HG03520 (cell line): ENCODE measurements around the gene ZNF148.
A peak's percentile ranks its signal among the peaks of the same experiment; 100 is the strongest.
"Not testable (repeated sequence)": the region's sequence is repeated elsewhere in the genome, so short reads cannot be mapped to it uniquely, and the experiment has no call there.

Source experiments
- ATAC-seq: cut with Tn5 transposase; IDR thresholded peaks from one replicate; pipeline ENCODE4 v1.9.1; 2021; ENCODE audit warnings: mild to moderate bottlenecking, moderate library complexity; ENCODE audit not compliant: unreplicated experiment

The ZNF148 gene, protein sequence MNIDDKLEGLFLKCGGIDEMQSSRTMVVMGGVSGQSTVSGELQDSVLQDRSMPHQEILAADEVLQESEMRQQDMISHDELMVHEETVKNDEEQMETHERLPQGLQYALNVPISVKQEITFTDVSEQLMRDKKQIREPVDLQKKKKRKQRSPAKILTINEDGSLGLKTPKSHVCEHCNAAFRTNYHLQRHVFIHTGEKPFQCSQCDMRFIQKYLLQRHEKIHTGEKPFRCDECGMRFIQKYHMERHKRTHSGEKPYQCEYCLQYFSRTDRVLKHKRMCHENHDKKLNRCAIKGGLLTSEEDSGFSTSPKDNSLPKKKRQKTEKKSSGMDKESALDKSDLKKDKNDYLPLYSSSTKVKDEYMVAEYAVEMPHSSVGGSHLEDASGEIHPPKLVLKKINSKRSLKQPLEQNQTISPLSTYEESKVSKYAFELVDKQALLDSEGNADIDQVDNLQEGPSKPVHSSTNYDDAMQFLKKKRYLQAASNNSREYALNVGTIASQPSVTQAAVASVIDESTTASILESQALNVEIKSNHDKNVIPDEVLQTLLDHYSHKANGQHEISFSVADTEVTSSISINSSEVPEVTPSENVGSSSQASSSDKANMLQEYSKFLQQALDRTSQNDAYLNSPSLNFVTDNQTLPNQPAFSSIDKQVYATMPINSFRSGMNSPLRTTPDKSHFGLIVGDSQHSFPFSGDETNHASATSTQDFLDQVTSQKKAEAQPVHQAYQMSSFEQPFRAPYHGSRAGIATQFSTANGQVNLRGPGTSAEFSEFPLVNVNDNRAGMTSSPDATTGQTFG

DNA sequence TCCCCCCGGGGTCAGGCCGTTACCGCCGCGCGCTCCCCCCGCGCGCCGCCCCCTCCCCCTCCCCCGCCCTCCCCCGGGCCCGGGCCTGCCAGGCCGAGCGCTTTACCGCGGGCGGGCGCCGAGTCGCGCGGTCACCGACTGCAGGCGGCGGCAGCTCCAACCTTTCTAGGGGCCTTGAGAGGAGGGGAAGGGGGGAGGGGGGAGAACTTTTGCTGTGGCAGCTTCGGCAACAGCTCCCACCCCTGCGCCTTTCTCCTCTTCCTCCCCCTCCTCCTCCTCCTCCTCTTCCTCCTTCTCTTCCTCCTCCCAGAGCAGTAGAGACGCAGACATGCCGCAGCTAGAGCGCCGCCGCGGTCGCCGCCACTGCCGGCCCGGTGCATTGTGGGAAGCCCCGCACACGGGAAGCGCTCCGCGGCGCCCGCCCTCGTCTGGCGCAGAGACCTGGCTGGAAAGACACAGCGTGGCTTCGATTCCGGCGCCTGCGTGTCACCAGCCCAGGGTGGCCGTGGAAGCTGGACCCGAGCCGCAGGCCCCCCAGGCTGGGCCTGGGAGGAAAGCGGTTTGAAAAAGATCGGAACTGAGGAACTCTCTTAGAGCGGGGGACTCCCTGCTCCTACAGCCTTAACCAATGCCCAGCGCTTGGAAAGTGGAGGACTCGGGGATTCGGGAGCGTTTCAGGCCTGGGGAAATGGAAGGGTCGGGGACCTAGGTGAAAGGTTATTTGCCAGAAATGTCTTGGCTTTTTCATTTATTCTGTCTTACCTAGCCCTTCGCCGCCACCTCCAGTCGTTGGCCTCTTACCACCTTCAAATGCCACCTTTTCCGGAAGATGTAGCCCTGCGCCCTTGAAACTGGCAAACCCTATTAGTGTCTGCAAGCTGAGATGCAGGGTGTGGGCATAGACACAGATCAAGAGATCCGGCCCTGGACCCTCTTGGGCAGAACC lies at the start of gene ZNF148:
Gene ZNF148 (minus strand): TSS at position 330 of the 946 bp plus-strand sequence. CDS start 61,685 bp downstream, outside the sequence.
- ATAC-seq: peak; percentile 79

DNA sequence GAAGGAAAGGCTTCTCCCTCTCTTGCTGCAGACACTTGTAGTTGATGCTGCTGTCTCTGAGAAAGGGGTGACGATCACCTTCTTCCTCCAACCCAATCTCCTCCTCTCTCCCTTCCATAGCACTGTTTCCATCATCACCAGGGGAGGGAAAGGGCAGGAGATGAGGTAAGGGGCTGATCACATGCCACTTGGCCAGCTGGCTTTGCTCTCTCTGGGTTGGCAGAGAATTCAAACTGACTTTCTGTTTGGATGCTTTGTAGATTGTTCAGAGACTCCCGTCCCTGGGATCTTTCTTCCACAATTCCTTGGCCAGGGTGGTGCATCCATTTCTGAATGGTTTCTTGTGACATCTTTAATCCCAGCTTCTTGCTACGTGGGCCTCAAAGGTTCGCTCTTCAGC lies 43.2 kb upstream of the ZNF148 start:
- ATAC-seq: no peak

DNA sequence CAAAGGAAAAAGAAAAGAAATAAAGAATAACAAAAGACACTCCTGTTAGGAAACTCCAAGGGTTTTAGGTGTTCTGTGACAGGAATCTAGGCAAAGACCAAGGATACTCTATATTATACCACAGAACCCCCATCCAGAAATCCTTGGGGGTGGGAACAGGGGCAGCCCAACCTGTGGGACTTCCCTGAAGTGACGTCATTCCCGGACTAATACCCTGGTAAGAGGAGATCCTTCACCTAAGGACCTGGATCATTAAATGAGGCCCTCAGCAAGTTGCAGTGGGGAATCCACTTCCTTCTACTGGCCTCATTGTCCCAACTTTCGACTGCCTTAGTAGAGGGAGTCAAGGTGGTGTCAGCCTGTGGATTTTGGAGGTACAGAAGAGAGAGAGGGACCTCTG lies 41.1 kb upstream of the ZNF148 start:
- ATAC-seq: no peak

DNA sequence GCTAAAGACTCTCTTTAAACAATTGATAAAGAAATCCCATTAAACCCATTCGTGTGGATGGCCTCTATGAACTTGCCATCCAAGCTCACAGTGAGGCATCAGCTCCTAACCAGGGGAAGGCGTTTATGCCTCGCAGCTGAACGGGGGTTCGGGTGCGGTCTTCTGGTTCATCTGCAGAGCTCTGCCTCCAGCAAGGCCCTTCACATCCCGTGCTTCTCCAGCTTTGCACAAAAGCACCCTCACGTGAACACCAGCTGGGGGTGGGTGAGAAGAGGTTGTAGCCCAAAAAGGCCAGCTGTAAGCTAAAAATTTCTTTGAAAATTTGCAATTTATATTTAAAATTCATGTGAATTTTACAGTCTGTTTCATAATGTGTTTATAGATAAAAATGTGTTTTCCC lies 39.5 kb upstream of the ZNF148 start:
- ATAC-seq: no peak

DNA sequence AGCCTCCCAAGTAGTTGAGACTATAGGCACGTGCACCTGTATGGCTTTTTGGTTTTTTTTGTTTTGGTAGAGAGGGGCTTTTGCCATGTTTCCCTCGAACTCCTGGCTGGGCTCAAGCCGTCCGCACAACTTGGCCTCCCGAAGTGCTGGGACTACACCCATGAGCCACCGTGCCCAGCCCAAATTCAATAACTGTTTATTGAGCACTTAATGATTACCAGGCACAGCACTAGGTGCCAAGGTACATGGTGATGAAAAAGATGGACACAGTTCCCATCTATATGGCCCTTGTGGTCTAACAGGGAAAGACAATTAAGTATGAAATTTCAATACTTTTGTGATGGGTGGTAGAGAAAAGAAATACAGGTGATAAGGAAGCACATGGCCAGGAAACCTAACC lies 35.8 kb upstream of the ZNF148 start:
- ATAC-seq: no peak

DNA sequence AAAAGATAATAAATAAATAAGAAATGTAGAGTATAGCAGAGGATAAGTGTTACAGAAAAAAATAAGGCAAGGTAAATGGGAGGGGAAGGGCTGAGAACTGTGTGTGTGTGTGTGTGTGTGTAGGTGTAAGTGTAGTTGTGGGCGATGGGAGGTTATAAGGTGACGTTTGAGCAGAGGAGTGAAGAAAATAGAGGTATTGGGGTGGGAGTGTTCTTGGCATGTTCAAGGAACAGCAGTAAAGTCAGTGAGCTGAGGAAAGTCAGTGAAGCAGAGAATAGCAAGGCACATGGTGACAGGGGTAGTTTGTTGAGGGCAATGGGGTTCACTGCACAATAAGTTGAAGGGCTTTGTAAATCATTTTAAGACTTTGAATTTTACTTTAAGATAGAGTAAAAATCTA lies 30.9 kb upstream of the ZNF148 start:
- no peak for ATAC-seq

DNA sequence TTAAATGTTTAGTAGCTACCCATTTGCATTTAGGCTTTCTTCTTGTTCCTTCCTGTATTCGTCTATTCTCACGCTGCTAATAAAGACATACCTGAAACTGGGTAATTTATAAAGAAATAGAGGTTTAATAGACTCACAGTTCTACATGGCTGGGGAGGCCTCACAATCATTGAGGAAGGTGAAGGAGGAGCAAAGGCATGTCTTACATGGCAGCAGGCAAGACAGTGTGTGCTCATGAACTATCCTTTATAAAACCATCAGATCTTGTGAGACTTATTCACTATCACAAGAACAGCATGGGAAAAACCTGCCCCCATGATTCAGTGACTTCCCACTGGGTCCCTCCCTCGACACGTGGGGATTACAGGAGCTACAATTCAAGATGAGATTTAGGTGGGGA lies 30.4 kb upstream of the ZNF148 start:
- ATAC-seq: not testable (repeated sequence)

DNA sequence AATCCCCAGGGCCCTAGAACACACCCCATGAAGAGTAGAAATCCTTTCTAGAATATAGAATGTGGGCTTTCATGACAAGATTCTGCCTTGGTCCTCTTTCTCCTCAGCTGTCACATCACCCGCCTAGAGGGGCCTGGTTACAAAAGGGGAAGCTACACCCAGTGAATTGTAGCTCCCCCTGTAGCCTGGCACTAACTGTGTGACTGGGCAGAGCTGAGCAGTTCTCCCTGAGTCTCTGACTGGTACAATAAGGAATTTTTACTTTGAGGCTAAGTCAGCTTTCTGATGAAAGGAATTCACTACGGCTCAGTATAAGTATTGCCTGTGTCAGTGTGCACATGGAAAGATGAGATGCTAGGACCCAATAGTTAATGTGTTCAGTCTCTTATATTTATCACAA lies 28.7 kb upstream of the ZNF148 start:
- no peak for ATAC-seq

DNA sequence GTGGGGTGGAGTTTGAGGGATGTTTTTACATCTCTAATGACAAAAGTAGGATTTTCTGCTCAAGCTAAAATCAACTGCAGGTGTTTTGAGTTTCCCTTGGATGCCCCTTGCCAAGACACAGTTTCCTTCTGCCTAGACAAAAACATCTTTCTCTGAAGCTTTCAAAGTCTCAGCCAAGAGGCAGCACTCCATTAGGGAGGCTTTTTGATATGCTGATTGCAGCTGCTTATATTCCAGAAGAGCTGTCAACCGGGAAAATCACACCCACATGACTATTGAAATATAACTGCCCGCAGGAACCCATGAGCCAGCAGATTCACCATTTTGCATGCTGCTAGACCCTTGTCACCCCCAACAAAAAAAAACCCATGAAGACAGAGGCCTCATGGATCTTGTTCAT lies 27.5 kb upstream of the ZNF148 start:
- ATAC-seq: no peak

DNA sequence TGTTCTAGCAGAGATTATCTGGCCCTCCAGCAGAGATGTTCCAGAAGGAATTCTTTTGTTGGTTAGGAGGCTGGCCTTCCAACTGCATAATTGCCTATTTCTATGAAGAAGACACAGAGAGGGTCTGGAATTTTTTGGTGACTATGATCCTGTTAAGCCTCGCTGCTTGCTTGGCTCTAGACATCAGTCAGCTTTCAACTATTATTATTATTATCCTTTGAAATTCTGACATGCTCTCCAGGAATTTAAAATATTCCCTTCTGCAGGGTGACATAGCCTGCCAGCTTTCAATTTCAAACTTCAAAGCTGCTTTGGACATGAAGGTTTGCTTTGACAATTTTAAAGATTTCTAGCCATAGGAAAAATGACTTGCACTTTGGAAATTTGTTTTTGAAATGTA lies 26.3 kb upstream of the ZNF148 start:
- ATAC-seq: no peak

DNA sequence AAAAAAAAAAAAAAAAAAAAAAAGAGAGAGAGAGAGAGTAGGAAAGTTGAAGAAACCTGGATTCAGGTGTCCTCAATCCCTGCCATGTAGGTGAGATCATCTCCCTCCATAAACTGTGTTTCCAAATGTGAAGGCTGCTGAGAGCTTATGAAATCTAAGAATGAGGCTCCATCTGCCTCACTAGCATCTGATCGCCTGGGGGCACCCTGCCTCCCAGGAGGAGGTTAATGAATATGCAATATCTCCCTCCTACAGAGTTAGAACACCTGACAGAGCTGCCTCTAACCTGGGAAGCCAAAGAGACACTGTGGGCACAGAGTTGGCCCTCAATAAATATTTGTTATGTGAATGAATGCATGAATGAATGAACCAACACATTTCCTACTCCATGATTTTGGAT lies 23.8 kb upstream of the ZNF148 start:
- ATAC-seq: no peak

DNA sequence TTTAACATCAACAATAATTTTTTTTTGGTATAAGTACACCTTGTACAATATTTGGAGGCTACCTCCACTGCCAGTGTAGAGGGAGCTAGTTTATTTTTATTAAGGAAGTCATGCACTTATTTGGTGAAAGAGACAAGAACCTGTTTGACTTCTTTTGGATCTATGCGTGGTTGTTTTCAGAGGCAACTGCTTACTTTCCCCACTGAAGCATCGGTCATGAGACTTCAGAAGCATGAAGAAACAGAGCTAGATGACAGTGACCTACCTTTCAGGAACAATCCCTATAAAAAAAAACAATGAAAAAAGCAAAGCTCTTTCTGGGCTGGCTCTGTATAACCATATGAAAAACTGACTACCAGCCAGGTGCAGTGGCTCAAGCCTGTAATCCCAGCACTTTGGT lies 20.0 kb upstream of the ZNF148 start:
- no peak for ATAC-seq

DNA sequence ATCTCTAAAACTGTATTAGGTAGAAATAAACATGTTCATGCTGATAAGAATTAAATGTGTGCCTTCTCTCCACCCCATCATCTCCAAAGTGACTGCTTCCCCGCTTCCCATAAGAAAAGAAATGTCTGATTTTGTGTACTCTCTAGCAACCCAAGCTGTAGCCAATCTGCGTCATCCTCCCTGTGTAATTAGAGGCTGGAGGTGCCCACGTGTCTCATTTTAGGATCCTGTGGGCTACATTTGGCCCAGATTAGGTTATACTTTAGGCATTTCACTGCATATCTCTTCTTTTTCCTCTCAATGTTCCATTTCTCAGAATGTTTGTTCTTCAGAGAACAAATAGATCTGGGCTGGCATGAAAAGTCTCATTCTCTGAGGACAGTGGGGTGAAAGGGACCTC lies 19.3 kb upstream of the ZNF148 start:
- ATAC-seq: no peak

DNA sequence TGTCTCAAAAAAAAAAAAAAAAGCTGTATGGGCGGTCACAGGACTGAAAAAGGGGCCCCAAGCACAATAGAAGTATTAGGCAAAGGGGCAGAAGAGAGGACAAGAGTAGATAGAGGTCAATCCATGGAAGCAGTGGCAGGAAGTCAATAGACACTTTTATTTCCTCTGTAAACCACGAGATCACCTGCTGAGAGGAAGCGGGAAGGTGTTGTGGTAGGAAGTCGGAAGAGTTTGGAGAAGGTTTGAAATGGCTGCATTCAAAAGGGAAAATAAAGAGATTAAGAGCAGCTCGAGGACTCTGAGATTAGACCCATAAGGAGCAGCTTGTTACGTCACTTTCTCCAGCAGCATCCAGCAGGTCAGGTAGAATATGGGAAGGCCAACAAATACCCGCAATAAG lies 14.2 kb upstream of the ZNF148 start:
- ATAC-seq: no peak

DNA sequence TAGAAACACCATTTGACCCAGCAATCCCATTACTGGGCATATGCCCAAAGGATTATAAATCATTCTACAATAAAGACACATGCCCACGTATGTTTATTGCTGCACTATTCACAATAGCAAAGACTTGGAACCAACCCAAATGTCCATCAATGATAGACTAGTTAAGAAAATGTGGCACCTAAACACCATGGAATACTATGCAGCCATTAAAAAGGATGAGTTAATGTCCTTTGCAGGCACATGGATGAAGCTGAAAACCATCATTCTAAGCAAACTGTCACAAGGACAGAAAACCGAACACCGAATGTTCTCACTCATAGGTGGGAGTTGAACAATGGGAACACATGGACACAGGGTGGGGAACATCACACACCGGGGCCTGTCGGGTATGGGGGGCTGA lies 13.2 kb upstream of the ZNF148 start:
- not testable (repeated sequence) for ATAC-seq

DNA sequence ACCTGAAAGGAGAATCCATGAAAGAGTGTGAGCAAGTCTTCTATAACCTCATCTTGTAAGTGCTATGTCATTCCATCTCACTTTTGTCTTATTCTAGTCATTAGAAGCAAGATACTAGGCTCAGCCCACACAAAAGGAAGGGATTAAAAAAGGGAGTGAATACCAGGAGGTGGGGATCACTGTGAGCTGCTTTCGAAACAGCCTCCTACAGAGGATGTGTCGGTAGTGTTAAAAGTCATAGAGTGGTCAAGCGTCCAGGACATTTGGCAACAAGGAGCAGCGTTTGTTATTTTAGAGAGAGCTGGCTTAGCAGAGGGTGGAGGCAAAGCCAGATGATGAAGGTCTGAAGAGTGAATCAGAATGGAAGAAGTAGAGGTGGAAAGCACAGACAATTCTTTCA lies 11.7 kb upstream of the ZNF148 start:
- no peak for ATAC-seq

DNA sequence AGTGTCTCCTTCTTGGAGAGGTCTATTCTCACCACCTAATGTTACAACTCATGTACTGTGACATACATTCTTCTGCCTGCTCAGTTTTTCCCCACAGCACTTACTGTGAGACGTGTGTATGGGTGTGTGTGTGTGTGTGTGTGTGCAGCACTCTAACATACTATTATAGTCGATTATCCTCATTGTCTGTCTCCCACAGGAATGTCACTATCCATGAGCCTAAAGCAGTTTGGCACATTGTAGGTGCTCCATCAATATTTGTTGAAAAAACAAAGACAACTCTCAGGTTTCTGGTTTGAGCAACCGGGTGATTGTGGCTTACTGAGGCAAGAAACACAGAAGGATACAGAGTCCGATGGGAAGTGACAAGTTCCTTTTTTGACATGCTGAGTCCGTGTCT lies 8.6 kb upstream of the ZNF148 start:
- no peak for ATAC-seq

DNA sequence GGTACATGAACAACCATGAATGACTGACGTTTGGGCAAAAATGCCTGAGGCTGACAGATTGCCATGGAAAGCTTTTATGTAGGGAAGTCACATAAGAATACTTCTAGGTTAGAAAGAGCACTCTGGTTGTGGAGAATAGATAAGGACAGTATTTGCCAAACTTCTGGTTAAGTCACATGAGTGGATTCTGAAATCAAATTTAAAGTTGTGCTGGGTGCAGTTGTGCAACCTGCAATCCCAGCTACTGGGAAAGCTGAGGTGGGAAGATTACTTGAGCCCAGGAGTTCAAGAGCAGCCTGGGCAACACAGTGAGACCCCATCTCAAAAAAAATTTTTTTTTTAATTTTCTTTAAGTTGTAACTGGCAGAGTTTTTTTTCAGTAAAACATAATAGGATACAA lies 7.2 kb upstream of the ZNF148 start:
- ATAC-seq: no peak

DNA sequence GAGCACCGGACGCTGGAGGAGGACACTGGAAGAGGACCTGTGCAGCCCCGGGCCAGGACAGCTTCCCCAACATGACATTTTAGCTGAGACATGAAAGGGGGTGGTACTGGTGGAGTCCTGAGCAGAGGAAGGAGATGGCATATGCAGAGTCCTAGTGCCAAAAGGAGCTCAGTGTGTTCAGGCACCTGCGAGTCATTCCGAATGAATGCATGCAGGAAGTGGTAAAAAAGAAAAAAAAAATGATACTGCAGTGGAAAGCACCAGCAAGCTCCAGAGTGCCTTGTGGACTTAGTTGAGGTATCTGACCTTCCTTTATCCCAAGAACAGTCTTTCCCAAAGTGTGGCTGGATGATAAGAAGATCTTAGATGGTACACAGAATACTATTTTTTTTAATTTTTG lies 6.6 kb upstream of the ZNF148 start:
- ATAC-seq: no peak

DNA sequence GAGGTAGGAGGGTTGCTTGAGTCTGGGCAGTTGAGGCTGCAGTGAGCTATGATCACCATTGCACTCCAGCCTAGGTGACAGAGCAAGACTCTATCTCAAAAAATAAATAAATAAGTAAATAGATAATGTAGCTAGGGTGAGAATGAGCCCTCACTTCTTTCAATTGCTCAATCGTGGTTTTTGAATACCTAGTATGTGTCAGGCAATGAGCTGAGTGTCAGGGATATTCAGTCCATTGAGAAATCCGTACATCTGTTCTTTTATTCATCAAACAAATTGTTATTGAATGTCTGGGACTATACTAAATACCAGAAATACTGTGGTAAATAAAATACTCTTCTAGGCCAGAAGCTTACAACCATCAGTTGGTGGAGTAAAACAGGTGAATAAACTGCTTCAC lies 6.2 kb upstream of the ZNF148 start:
- ATAC-seq: no peak

DNA sequence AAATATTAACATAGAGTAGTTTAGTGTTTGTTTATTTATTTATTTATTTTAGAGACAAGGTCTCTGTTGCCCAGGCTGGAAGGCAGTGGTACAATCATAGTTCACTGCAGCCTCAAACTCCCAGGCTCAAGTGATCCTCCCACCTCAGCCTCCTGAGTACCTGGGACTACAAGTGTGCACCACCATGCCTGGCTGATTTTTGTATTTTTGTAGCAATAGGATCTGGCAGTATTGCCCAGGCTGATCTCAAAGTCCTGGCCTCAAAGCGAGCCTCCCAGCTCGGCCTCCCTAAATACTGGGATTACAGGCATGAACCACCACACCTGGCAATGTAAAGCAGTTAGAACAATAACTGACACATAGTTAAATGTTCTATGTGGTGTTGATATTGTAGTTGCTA lies 4.4 kb upstream of the ZNF148 start:
- no peak for ATAC-seq
